ENCODE results near the gene VSTM2L.

The VSTM2L gene

DNA sequence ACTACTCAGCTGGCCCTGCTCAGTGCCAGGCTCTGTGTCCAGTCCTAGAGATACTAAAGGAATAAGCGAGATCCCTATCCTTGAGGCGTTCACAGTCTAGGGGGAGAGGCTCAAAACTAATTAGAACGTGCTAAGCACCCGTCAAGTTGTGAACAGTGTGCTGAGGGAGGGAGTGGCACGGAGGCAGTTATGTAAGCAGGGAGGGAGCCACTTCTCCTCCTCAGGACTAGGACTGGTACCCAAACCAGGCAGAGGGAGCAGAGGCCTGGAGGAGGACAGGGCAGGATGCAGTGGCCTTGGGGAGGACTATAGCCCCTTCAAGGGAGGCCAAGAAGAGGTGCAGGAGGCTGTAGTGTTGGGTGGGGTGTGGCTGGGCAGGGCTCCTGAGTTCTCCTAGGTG is 39.6 kb upstream of the VSTM2L start:
- TF ChIP-seq, protein P1, sequence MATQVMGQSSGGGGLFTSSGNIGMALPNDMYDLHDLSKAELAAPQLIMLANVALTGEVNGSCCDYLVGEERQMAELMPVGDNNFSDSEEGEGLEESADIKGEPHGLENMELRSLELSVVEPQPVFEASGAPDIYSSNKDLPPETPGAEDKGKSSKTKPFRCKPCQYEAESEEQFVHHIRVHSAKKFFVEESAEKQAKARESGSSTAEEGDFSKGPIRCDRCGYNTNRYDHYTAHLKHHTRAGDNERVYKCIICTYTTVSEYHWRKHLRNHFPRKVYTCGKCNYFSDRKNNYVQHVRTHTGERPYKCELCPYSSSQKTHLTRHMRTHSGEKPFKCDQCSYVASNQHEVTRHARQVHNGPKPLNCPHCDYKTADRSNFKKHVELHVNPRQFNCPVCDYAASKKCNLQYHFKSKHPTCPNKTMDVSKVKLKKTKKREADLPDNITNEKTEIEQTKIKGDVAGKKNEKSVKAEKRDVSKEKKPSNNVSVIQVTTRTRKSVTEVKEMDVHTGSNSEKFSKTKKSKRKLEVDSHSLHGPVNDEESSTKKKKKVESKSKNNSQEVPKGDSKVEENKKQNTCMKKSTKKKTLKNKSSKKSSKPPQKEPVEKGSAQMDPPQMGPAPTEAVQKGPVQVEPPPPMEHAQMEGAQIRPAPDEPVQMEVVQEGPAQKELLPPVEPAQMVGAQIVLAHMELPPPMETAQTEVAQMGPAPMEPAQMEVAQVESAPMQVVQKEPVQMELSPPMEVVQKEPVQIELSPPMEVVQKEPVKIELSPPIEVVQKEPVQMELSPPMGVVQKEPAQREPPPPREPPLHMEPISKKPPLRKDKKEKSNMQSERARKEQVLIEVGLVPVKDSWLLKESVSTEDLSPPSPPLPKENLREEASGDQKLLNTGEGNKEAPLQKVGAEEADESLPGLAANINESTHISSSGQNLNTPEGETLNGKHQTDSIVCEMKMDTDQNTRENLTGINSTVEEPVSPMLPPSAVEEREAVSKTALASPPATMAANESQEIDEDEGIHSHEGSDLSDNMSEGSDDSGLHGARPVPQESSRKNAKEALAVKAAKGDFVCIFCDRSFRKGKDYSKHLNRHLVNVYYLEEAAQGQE (IDR thresholded peaks at IDR 0.05; ENCODE audit: insufficient read depth in 1 of 2, low read depth in 2 of 2, low read length in 2 of 2) = no peak
- TF ChIP-seq SIN3A (IDR thresholded peaks at IDR 0.05; ENCODE audit: borderline replicate concordance, insufficient read depth, low read length) (no peak), POLR2AphosphoS5 (IDR thresholded peaks at IDR 0.05; ENCODE audit: low read depth, low read length) (no peak)

DNA sequence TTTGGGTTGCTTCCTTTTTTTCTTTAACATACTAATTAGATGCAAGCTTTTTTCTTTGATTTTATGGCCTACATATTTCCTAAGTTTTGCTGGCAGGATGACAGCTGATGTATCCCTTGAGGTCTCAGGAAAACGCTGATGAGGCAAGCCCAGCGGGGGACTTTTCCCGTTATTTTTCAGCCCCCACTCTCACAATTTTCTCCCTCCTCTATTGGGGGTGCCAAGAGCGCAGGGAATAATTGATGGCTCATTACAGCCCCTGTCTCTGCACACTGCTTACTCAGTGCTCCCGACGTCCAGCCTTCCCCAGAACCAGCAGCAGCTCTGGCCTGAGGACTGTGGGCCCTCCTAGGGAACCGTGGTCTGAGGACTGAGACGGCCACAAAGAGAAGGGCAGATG is 38.6 kb upstream of the VSTM2L start:
- TF ChIP-seq, protein P1 (IDR thresholded peaks at IDR 0.05; ENCODE audit: insufficient read depth in 1 of 2, low read depth in 2 of 2, low read length in 2 of 2) = no peak
- TF ChIP-seq SIN3A (IDR thresholded peaks at IDR 0.05; ENCODE audit: borderline replicate concordance, insufficient read depth, low read length) (no peak), FOXP2 (optimal IDR thresholded peaks at IDR 0.05; ENCODE audit: borderline replicate concordance, extremely low read depth, extremely low read length, insufficient read depth) (no peak), POLR2AphosphoS5 (IDR thresholded peaks at IDR 0.05; ENCODE audit: low read depth, low read length) (no peak), TAF1 (IDR thresholded peaks at IDR 0.05; ENCODE audit: borderline replicate concordance, insufficient read depth, low read length) (no peak)

DNA sequence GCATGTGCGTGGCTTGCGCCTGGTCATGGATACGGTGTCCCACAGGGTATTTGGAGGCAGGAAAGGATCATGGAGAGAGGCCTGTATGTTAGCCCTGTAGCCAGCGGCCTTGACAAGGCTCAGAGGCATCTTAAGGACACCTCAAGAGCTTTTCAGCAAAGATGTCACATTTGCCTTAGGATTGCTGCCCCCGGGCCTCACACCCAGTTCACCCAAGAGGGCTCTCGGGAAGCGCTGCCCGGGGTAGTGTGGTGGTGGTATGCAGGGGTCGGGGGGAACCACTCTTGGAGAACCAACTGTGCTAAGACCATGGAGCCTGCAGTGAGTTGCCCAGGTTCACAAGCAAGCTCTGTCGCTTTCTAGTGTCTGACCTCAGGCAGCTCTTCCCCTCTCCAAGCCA is 36.9 kb upstream of the VSTM2L start:
- TF ChIP-seq FOXP2 (optimal IDR thresholded peaks at IDR 0.05; ENCODE audit: borderline replicate concordance, extremely low read depth, extremely low read length, insufficient read depth) = no peak
- TF ChIP-seq POLR2AphosphoS5 (IDR thresholded peaks at IDR 0.05; ENCODE audit: low read depth, low read length) = no peak
- no peak for TF ChIP-seq SIN3A (IDR thresholded peaks at IDR 0.05; ENCODE audit: borderline replicate concordance, insufficient read depth, low read length)
- TF ChIP-seq, protein P1 (IDR thresholded peaks at IDR 0.05; ENCODE audit: insufficient read depth in 1 of 2, low read depth in 2 of 2, low read length in 2 of 2) = no peak
- TF ChIP-seq TAF1 (IDR thresholded peaks at IDR 0.05; ENCODE audit: borderline replicate concordance, insufficient read depth, low read length) = no peak

DNA sequence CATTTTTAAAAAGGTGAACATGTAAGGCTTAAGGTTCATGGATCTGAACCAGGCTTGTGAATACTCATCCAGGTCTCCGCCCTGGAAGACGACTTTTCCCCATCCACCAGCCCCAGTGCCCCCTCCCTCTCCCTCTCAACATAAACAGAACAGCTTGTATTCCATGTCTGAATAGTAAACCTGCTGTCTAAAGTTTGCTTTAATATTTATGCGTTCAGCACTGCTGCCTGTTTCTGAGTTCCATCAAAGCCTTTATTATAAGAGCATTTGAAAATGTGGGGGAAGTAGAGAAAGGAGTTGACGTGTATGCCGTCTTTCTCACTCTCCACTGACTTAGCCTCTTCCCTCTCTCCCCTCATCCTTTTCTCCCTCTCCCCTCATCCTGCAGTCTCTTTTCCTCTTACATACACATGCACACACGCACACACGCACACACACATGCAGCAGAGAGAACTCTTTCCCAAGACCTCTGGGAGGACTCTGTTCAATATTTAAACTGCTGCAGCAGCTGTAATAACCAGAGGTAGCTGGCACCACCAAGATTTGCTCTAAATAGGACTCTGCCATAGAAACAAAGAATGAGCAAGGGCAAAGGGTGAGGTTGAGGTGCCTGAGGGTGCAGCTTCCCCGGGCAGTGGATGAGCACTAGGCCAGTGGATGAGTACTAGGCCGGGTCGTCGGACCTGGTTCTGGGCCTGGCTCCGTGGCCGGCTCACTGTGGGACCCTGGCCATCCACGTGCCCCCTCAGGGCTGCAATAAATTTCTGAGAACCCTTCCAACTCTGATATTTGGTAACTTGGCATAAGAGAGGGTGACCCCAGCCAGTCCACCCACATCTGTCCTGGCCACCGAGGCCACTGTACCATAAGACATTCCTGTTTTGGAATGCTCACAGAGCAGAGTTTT is 35.4 kb upstream of the VSTM2L start:
- TF ChIP-seq POLR2AphosphoS5 (IDR thresholded peaks at IDR 0.05; ENCODE audit: low read depth, low read length) (no peak), FOXP2 (optimal IDR thresholded peaks at IDR 0.05; ENCODE audit: borderline replicate concordance, extremely low read depth, extremely low read length, insufficient read depth) (no peak), TAF1 (IDR thresholded peaks at IDR 0.05; ENCODE audit: borderline replicate concordance, insufficient read depth, low read length) (no peak), SIN3A (IDR thresholded peaks at IDR 0.05; ENCODE audit: borderline replicate concordance, insufficient read depth, low read length) (no peak)
- TF ChIP-seq, protein P1 (IDR thresholded peaks at IDR 0.05; ENCODE audit: insufficient read depth in 1 of 2, low read depth in 2 of 2, low read length in 2 of 2) = no peak
